Spinal cord (tissue), 10 donors: ENCODE data around the gene CLASP1. TPM values are rescaled to one million over a fixed set of nuclear protein-coding genes. Genes with fewer than 3 reads are reported as not detected.
"Not testable (repeated sequence)": the region's sequence is repeated elsewhere in the genome, so short reads cannot be mapped to it uniquely, and the experiment has no call there.

Experiments
- DNase-seq, 6 donors: peaks; one replicate each; pipeline versions ENCODE4 v3.0.0 to v3.0.0-alpha.2; 2013 to 2015; ENCODE audit warnings: low spot score in 6 of 6, low read depth in 4 of 6
- H3K27ac ChIP-seq: one replicate; pipeline ENCODE4 v1.5.1; 2013; ENCODE audit warnings: low read depth, low read length, control low read depth
- H3K27me3 ChIP-seq: one replicate; pipeline ENCODE4 v1.6.1; 2013; ENCODE audit warnings: low read length; ENCODE audit not compliant: control insufficient read depth, insufficient read depth
- H3K36me3 ChIP-seq: one replicate; pipeline ENCODE4 v1.6.1; 2013; ENCODE audit warnings: low read length; ENCODE audit not compliant: control insufficient read depth, insufficient read depth
- H3K4me1 ChIP-seq: one replicate; pipeline ENCODE4 v1.6.1; 2013; ENCODE audit warnings: low read length; ENCODE audit not compliant: control insufficient read depth, insufficient read depth
- H3K4me3 ChIP-seq: one replicate; pipeline ENCODE4 v1.5.1; 2013; ENCODE audit warnings: low read depth, low read length, control low read depth
- H3K9me3 ChIP-seq: one replicate; pipeline ENCODE4 v1.6.1; 2013; ENCODE audit warnings: low read length; ENCODE audit not compliant: control insufficient read depth, insufficient read depth
- WGBS: methylation state at CpG from one replicate; pipeline ENCODE4 v1.1.5; 2013; ENCODE audit warnings: missing lambda C conversion rate; ENCODE audit not compliant: insufficient coverage; 5-methylcytosine and 5-hydroxymethylcytosine counted together
- polyA plus RNA-seq, 2 donors: library from polyadenylated mRNA; unstranded; fragments of 120-200 nt; gene quantifications; one replicate each; pipeline ENCODE4 v1.2.1, GENCODE V29; 2013; ENCODE audit not compliant: insufficient read length in 2 of 2
- total RNA-seq, 2 donors: library from RNA; depleted of rRNA in 1 of 2; stranded (reverse); fragments of 120-200 nt in 1 of 2; fragments of >200 nt in 1 of 2; gene quantifications; one replicate each; pipeline versions ENCODE4 v1.2.3 to v1.2.4, GENCODE V29; 2013 to 2014
- donor health status: healthy.

Gene CLASP1
- total and polyA plus RNA-seq, 4 donors, result 51.7 to 98.2 (median 62.8) TPM

- WGBS, result no CpG with 5 or more reads among the region's 3 CpGs
- H3K27ac ChIP-seq, result no peak overlapping the region
Measured at GRCh38 chr2:121456325-121456724, 192.9 kb downstream of the CLASP1 start.

GRCh38 chr2:121455446-121455845 lies 193.8 kb downstream of the CLASP1 start:
- H3K9me3 ChIP-seq, result no peaks in the 10 kb centered on the region
- H3K4me3 ChIP-seq, result no peak overlapping the region
- 98% methylated on average over 5 of the region's 5 CpGs for WGBS
- H3K27ac ChIP-seq, result no peak overlapping the region
- peaks cover 6% of the 10 kb centered on the region for H3K36me3 ChIP-seq
- no peaks in the 10 kb centered on the region for H3K4me1 ChIP-seq
- no peaks in the 10 kb centered on the region for H3K27me3 ChIP-seq
- DNase-seq, result no peak

More at GRCh38 chr2:121456325-121456724, 192.9 kb downstream of the CLASP1 start:
- Histone ChIP-seq H3K27me3 (no peaks in the 10 kb centered on the region), H3K36me3 (peaks cover 6% of the 10 kb centered on the region), H3K4me3 (no peak overlapping the region), H3K9me3 (no peaks in the 10 kb centered on the region), H3K4me1 (no peaks in the 10 kb centered on the region)
- DNase-seq, result no peak

- no peaks in the 10 kb centered on the region for H3K4me1 ChIP-seq
- WGBS, result 91% methylated on average over 4 of the region's 7 CpGs
- peaks cover 11% of the 10 kb centered on the region for H3K36me3 ChIP-seq
Measured at GRCh38 chr2:121454549-121455090, 194.6 kb downstream of the CLASP1 start.

GRCh38 chr2:121451398-121451797 lies 197.9 kb downstream of the CLASP1 start:
- peaks cover 26% of the 10 kb centered on the region for H3K36me3 ChIP-seq
- H3K27me3 ChIP-seq, result no peaks in the 10 kb centered on the region
- H3K4me3 ChIP-seq, result no peak overlapping the region
- H3K4me1 ChIP-seq, result no peaks in the 10 kb centered on the region
- H3K27ac ChIP-seq, result no peak overlapping the region
- DNase-seq, result peak in 1 of 6 donors; percentile 8
- H3K9me3 ChIP-seq, result no peaks in the 10 kb centered on the region
- WGBS, result 40% methylated on average over 1 of the region's 4 CpGs

More at GRCh38 chr2:121454549-121455090, 194.6 kb downstream of the CLASP1 start:
- no peaks in the 10 kb centered on the region for H3K27me3 ChIP-seq
- H3K9me3 ChIP-seq, result no peaks in the 10 kb centered on the region
- H3K27ac ChIP-seq, result no peak overlapping the region
- DNase-seq, result no peak
- no peak overlapping the region for H3K4me3 ChIP-seq

- Histone ChIP-seq H3K4me1 (no peaks in the 10 kb centered on the region), H3K36me3 (peaks cover 24% of the 10 kb centered on the region), H3K4me3 (no peak overlapping the region), H3K27ac (no peak overlapping the region), H3K9me3 (no peaks in the 10 kb centered on the region), H3K27me3 (no peaks in the 10 kb centered on the region)
- no peak for DNase-seq
- no CpG with 5 or more reads among the region's 4 CpGs for WGBS
Measured at GRCh38 chr2:121450301-121450700, 199.0 kb downstream of the CLASP1 start.

GRCh38 chr2:121446647-121447241 lies 202.5 kb downstream of the CLASP1 start:
- Histone ChIP-seq H3K36me3 (peaks cover 25% of the 10 kb centered on the region), H3K4me1 (no peaks in the 10 kb centered on the region), H3K9me3 (no peaks in the 10 kb centered on the region), H3K4me3 (no peak overlapping the region), H3K27ac (no peak overlapping the region), H3K27me3 (no peaks in the 10 kb centered on the region)
- DNase-seq, result no peak
- 93% methylated on average over 6 of the region's 8 CpGs for WGBS

GRCh38 chr2:121442889-121443288 lies 206.4 kb downstream of the CLASP1 start:
- H3K27me3 ChIP-seq, result no peaks in the 10 kb centered on the region
- H3K9me3 ChIP-seq, result no peaks in the 10 kb centered on the region
- DNase-seq, result peak in 1 of 6 donors; percentile 4
- H3K36me3 ChIP-seq, result peaks cover 22% of the 10 kb centered on the region
- no CpG with 5 or more reads among the region's 3 CpGs for WGBS
- H3K27ac ChIP-seq, result no peak overlapping the region
- H3K4me3 ChIP-seq, result no peak overlapping the region
- H3K4me1 ChIP-seq, result no peaks in the 10 kb centered on the region

GRCh38 chr2:121438290-121438689 lies 211.0 kb downstream of the CLASP1 start:
- WGBS, result no CpG with 5 or more reads among the region's 1 CpG

GRCh38 chr2:121436918-121437317 lies 212.3 kb downstream of the CLASP1 start:
- no peak for DNase-seq
- H3K4me1 ChIP-seq, result no peaks in the 10 kb centered on the region
- no peak overlapping the region for H3K4me3 ChIP-seq
- H3K36me3 ChIP-seq, result peaks cover 18% of the 10 kb centered on the region
- no peaks in the 10 kb centered on the region for H3K27me3 ChIP-seq
- 100% methylated on average over 2 of the region's 3 CpGs for WGBS
- no peak overlapping the region for H3K27ac ChIP-seq
- no peaks in the 10 kb centered on the region for H3K9me3 ChIP-seq

More at GRCh38 chr2:121438290-121438689, 211.0 kb downstream of the CLASP1 start:
- not testable (repeated sequence) for H3K27ac ChIP-seq, DNase-seq, H3K27me3 ChIP-seq, H3K4me1 ChIP-seq, H3K9me3 ChIP-seq, H3K4me3 ChIP-seq
- H3K36me3 ChIP-seq, result peaks cover 18% of the 10 kb centered on the region

- H3K36me3 ChIP-seq, result peaks cover 15% of the 10 kb centered on the region
- H3K27ac ChIP-seq, result no peak overlapping the region
- no peak overlapping the region for H3K4me3 ChIP-seq
- H3K4me1 ChIP-seq, result no peaks in the 10 kb centered on the region
- WGBS, result 100% methylated on average over 1 of the region's 3 CpGs
- no peaks in the 10 kb centered on the region for H3K9me3 ChIP-seq
- H3K27me3 ChIP-seq, result no peaks in the 10 kb centered on the region
- no peak for DNase-seq
Measured at GRCh38 chr2:121435790-121436189, 213.5 kb downstream of the CLASP1 start.
